NCI-H82 (cell line): ENCODE data around the gene NAA16.
"Not testable (repeated sequence)": the region's sequence is repeated elsewhere in the genome, so short reads cannot be mapped to it uniquely, and the experiment has no call there.

Experiments used
- DNase-seq: peaks from one replicate; lab custom pipeline; 2025; lab: John Stamatoyannopoulos, UW

NAA16 gene

DNA sequence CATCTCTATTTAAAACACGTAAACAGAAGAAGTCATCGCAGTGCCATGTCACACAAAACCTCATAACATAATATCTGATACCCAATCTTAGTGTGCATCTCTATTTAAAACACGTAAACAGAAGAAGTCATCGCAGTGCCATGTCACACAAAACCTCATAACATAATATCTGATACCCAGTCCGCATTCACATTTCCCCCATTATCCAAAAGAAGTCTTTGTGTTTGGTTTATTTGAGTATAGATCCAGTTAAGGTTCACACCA lies 45.2 kb downstream of the NAA16 start:
- DNase-seq: not testable (repeated sequence)

DNA sequence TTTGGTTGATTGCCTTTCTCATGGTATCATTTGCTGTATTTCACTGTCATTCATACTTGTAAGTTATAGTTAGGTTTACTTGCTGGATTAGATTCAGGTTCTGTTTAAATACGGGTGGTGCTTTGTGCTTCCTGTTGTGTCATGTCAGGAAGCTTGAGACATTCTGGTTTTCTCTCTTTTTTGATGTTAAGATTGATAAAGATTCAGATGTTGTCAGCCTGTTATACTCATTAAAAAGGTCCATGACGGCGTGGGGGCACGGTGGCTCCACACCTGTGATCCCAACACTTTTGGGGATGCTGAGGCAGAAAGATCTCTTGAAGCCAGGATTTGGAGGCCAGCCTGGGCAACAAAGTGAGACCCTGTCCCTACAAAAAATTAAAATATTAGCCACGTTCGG lies 45.7 kb downstream of the NAA16 start:
- DNase-seq: no peak

DNA sequence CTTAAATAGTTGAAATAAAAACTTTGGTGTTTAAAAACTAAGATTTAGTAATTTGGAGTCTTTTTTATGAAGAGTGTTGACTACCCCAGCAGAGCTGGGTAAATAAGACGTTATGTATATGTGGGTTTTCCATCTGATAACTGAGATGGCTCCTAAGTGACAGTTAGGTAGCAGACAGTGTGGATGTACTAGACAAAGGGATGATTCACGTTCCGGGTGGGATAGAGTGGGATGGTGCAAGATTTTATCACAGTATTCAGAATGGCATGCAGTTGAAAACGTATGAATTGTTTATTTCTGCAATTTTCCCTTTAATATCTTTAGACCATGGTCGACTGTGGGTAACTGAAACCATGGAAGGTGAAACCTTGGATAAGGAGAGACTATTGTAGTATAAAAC lies 50.4 kb downstream of the NAA16 start:
- DNase-seq: no peak

DNA sequence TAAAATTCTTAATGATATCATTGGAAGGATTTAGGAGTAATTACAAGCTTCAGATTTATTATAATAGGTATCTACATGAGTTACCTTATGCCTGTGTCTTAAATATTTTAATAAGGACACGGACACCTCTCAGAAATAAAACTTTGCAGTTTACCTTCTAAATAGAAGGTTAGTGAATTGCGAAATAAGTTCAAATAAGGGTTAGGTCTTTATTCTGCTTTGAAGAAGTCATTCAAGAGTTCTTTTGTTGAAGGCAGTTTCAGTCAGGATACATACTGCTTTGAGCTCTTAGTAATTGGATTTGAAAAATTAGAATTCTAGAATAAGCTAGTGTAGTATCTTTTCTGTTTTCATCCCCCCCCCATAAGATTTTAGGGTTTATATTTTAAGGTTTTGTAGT lies 53.0 kb downstream of the NAA16 start:
- no peak for DNase-seq

DNA sequence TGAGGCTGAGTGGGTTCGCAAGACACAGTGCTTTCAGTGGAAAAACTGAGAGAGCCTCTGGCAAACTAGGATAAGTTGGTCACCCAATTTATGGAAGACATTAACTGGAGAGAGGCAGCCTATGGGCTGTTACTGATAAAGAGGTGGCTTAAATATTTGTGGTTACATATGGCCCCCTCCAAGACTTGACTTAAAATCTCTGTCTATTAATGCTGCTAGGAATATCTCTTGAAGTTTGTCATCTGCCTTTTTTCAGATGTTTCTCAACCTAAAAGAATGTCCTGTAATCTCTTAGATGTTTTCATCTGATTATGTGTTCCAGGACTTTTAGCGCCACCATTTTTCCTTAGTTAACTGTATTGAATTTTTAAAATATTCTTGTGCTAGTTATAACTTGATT lies 54.6 kb downstream of the NAA16 start:
- DNase-seq: peak; percentile 17

DNA sequence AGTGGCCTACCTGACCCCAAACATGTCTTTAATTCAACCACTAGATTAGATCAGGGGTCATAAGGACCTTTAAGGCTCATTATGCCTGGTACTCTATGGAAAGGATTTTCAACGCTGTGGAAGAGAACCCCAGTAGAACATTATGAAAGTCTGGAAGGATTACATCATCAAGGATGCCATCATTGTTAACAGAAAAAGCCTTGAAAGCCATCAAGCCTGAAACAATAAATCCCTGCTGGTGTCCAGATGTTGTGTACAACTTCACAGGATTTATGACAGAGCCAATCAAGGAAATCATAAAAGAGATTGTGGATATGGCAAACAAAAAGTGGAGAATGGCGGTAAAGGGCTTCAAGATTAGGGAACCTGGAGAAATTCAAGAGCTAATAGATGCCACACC lies 59.7 kb downstream of the NAA16 start:
- peak; percentile 67 for DNase-seq

DNA sequence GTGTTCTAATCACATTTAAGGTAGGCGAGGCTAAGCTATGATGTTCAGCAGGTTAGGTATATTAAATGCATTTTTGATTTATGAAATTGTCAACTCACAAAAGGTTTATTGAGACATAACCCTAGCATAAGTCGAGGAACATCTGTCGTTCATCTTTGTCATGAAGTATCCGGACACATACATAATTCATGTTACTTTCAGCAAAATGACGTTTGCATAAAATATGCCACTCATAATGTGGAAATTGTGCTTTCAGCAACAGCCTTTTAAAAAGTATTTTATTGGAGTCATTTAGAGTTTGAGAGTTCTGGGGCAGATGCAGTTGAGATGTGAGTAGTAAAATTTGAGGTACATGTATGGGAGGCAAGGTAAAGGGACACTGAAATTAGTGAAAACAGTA lies 66.4 kb downstream of the NAA16 start:
- DNase-seq: no peak

DNA sequence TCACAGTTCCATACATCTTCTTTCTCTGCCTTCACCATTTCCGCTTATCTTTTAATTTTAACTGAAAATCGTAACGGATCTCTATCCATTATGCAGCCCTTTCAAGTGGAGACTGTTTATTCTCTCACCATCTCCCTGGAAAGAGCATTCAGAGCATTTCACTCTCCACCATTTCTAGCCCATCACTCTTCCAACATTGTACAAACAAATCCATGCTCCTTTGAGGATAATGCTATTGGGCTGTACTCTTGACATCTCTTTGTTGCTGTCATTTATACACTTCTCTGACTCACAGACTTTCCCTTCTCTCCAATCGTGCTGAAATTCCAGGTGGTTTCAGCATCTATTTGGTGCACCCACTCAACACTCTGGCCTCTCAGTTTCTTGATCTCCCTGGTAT lies 71.4 kb downstream of the NAA16 start:
- no peak for DNase-seq

DNA sequence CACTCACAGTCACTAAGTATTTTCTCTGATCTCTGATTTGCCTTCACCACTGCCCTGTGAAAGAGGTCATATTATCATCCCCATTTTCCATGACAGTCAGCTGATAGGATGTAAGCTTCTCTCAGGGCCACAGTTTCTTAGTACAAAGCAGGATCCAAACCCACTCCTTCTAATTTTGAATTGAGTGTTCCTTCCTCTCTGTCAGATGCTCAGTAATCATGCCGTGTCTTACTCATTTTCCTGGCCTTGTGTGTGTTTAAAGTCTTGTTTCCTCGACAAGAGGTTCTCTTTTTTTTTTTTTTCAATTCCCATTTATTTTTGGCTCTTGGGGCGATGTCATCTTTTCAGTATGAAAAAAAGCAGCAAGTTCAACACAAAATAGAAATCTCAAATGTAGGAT lies 72.3 kb downstream of the NAA16 start:
- DNase-seq: no peak

DNA sequence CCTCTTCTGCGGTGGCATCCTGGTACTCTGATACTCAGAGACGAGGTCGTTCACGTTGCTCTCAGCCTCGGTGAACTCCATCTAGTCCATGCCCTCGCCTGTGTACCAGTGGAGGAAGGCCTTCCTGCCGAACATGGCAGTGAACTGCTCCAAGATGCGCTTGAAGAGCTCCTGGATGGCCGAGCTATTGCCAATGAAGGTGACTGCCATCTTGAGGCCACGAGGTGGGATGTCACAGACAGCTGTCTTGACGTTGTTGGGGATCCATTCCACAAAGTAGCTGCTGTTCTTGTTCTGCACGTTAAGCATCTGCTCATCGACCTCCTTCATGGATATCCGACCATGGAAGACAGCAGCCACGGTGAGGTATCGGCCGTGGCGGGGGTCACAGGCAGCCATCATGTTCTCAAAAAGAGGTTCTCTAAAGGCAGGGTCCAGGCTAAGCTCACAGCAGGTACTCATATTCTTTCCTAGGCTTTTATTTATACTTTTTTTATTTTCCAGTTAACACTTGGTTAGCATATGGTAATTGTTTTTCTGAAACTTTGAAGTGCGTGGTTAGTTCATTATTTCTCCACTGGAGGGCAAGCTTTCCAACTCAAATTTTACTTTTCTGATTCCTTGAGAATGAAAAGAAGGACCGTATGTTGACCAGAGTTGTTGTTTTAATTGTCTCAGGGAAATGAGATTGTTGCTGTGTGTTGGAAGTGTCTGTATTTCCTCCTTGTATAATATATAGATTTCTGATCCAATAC lies 73.9 kb downstream of the NAA16 start:
- no peak for DNase-seq

DNA sequence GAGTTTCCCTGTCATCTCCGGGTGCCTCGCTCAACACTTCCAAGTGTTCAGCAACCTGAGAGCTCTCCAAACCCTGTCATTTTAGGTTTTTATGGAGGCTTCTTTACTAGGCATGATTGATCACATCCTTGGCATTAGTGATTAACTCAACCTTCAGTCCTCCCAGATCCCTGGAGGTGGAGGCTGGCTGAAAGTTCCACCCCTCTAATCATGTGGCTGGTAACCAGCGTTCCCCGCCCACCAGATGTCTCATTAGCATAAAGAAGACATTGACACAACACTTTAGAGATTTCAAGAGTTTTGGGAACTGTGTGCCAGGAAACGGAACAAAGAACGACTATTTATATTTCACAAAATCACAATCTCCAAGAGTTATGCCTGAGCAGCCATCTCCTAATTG lies 75.1 kb downstream of the NAA16 start:
- DNase-seq: no peak

DNA sequence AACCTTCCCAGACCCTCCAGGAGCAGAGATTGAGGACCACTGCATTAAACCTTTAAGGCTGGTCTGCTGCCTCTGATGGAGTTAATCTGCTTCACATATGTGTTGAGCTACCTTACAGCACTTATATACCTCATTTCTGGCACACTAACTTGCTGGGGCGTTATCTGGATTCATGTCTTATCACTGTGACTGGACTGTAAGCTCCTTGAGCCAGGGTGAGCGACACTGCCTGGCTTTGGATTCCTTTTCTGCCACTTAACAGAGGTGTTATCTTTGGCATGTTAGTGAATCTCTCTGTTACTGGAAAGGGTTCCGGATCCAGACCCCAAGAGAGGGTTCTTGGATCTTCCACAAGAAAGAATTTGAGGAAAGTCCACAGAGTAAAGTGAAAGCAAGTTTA lies 76.5 kb downstream of the NAA16 start:
- no peak for DNase-seq

DNA sequence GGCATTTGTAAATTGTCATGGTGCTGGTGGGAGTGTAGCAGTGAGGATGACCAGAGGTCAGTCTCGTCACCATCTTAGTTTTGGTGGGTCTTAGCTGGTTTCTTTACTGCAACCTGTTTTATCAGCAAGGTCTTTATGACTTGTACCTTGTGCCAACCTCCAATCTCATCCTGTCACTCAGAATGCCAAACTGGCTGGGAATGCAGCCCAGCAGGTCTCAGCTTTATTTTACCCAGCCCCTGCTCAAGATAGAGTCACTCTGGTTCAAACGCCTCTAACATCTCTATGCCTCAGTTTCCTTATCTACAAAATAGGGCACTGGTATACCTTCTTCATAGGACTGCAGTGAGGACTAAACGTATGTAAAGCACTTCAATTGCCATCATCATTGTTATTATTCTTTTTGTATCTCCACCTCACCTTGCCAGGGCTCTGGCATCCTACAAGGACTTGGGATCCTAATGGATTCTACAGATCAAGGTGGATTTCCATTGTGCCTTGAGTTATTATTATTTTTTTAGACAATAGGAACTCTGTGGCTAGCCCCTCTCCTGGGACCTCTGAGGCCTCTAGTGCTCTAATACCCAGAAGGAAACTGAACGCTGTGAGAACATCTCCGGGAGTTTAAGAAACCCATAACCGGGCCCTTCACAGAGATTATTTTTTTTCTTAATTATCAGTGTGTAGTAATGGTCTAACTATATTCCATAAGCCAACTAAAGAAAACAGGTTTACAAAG lies 77.2 kb downstream of the NAA16 start:
- no peak for DNase-seq

DNA sequence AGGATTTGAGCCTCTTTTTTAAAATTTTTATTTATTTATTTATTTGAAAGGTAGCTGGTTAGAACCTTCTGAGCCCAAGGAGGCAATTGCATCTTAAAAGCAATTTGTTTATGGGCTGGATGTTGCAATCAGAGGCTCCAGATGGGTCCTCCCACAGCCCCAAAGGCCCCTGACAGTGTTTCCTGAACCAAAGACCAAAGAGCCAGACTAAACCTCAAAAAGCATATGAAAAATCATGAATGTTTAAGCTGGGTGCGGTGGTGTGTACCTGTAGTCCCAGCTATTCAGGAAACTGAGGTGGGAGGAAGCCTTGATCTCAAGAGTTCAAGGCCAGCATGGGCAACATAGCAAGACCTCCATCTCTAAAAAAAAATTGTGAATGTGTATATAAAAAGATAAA lies 78.5 kb downstream of the NAA16 start:
- no peak for DNase-seq

DNA sequence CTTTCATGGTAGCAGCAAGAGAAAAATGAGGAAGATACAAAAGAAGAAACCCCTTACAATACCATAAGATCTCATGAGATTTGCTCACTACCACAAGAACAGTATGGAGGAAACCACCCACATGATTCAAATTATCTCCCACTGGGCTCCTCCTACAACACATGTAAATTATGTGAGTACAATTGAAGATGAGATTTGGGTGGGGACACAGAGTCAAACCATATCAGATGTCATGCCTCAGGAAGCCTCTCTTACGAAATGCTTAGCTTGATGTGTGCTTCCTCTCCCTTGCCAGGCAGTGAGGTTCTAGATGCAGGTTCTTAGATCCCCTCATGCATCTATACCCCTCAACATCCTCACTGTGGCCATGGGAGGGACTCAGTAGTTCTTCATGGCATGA lies 83.1 kb downstream of the NAA16 start:
- no peak for DNase-seq

DNA sequence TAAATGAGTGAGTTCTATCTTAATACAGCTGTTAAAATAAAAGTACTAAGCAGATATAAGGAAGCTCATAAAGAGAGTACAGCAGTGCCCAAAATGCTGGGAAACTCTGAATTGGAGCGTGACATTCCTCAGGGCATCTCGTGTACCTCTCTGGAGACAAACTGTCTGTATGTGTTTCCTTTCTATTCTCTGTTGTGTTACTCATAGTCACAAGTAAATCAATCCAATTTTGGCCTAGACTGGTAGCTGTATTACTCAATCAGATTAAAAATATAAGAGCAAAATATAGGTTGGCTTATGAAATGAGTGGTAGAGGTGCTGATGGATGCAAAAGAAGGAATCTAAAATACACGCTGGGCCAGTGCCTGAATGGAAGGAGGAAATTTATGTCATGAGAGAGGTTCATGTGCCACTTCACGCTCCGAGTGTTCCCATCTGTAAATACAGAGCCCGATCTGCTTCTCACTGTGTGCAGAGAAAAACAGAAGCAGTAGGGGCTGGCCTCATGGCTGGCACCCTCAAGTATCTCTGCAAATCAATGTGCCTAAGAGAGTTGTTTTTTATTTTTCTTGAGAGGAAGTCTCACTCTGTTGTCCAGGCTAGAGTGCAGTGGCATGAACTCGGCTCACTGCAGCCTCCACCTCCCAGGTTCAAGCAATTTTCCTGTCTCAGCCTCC lies 87.6 kb downstream of the NAA16 start:
- peak; percentile 21 for DNase-seq

DNA sequence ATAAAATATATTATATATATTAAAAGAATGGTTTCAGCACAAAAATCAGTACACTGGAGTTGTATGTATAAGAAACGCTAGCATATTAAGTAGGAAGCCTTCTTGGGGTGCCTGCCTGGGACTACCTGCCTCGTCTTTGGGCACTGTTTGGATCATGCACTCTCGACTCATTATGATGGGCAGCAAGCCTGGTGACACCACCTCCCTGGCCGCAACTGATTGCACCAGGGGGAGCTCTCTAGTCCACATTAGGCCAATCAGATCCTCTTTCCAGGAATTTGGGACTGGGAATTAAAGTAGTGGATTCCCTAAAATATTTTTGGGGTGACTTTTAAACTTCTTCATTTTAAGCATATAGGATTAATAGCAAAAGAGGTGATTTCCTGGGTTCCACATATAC lies 90.3 kb downstream of the NAA16 start:
- peak; percentile 68 for DNase-seq

DNA sequence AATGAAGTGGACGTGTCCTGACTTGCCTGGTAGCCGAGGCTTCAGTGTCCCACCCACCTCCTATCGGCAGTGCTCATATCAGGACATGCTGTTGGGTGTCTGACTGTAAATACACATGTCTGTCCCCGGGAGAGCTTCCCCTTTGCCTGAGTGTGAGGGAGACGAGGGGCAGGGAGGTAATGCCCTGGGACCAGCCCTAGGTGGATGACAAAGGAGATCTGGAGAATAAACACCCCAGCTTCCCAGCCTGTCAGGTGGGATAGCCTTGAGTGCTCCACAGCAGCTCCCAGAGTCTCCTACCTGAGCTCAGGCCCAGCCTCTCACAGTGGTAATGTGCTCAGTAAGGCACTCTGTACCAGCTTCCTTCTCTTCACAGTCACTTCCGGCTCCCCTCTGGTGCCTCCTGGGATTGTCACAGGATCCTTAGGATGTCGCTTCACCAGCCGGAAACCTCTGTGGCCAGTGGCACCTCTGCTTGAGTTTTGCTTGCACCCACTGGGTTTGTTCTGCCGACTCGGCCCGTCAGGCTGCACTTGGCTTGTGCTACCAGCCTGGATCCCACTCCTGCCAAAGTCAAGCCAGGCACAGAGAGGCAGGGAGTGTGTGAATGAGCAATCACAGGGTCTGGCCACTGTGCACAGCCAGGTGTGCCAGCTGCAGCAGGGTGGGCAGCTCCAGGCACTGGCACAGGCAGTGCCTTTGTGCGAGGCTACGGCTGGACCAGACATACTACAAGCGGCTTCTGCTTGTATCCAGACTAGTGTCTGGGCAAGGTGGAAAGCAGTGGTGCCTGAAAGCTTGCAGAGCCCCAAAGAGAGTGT lies 91.8 kb downstream of the NAA16 start:
- DNase-seq: peak; percentile 56

DNA sequence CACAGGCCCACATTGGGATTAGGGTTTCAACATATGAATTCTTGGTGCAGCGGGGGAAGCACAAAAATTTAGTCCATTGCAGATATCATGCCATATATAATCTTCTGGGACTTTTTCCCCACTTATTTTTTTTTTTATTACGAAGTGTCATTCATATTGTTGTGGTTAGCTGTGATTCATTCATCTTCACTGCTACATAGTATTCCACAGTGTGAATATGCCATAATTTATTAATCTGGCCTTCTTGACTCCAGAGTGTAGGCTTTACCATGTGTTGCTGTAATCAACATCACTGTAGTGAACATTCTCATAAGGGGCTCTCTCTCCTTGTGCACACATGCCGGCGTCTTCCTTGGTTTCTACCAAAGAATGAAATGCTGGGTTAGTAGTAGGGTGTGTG lies 92.9 kb downstream of the NAA16 start:
- no peak for DNase-seq

DNA sequence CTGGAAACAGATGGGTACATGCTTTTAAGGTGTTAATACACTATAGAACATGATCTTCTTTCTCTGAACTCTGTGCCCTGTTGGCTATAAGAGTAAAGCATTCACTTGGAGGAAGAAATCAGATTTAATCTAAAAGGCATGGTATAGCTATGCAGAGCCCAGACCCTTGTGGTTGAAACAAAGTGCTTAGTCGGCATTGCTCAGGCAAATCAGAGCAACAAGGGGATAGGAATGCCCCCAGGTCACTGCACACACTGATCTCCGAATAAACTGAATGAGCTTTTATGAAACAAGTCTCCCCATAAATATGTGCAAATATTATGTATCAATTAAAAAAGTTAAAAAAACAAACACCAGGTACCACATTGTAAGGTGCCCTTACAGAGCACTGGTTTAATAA lies 94.3 kb downstream of the NAA16 start:
- no peak for DNase-seq

DNA sequence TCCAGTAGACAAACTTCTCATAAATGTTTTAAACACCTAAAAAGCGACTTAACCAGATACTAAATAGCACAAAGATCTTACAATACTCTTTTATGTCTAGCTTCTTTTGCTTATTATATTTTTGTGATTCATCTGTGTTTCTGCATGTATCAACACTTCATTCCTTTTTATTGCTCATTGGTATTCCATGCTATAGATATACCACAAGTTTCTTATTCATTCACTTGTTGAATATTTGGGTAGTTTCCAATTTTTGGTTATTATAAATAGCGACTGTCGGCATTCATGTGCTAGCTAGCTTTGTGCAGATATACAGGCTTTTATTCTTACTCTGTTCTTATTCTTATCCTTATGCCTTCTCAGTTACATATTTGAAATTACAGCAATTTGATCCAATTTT lies 96.3 kb downstream of the NAA16 start:
- no peak for DNase-seq

DNA sequence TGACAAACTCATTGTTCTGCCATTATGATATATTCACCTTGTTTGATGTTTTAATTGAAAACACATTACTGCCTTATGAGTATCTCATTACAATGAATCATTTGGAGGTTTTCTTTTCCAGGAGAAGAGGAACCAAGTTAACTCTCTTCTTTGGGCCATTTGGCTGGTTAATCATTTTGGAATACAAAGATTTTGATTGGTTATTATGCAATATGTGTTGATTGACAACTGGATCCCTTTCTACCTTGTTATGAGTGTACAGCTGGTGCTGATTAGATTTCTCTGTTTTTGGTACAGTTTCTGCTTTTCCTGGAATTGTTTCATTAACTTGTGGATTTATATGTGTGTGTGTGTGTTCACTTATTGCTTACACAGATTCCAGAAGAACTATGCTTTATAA lies 97.1 kb downstream of the NAA16 start:
- no peak for DNase-seq

DNA sequence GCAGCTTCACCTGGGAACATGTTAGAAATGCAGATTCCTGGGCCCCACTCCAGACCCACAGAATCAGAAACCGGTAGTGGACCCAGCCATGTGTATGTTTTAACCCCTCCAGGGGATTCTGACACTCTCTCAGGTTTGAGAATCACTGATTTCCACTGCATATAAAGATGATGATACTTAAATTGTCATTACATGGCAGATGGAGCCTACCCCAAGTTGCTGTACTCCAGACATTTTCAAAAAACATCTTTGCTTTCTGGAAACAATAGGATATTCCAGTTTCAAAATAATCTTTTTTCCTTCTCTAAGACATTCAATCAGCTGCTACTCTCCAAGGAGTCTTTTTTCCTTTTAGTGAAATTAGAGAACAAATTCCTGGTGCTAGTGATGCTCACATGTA lies 97.7 kb downstream of the NAA16 start:
- DNase-seq: no peak
